Measurements from ENCODE around the gene TET1.
"Not testable (repeated sequence)": the region's sequence is repeated elsewhere in the genome, so short reads cannot be mapped to it uniquely, and the experiment has no call there.

The TET1 gene

GRCh38 chr10:68613974-68614373 is 53.8 kb downstream of the TET1 start:
- H3K9me3 Mint-ChIP-seq, H3K27ac Mint-ChIP-seq, DNase-seq, H3K27me3 Mint-ChIP-seq, H3K4me3 Mint-ChIP-seq, H3K4me1 Mint-ChIP-seq, H3K36me3 Mint-ChIP-seq, CTCF ChIA-PET: not testable (repeated sequence)

DNA sequence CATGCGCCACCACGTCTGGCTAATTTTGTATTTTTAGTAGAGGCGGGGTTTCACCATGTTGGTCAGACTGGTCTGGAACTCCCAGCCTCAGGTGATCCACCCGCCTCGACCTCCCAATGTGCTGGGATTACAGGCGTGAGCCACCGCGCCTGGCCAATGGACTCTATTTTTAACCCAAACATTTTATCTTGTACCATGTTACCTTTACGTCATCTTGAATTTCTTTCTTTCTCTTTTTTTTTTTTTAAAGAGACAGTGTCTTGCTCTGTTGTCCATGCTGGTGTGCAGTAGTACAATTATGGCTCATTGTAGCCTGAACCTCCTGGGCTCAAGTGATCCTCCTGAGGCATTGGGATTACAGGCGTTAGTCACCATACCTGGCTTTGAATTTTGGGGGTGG is 57.6 kb downstream of the TET1 start:
- DNase-seq, H3K27me3 Mint-ChIP-seq, H3K4me3 Mint-ChIP-seq, H3K9me3 Mint-ChIP-seq, H3K4me1 Mint-ChIP-seq, H3K36me3 Mint-ChIP-seq, CTCF ChIA-PET, H3K27ac Mint-ChIP-seq: not testable (repeated sequence)

DNA sequence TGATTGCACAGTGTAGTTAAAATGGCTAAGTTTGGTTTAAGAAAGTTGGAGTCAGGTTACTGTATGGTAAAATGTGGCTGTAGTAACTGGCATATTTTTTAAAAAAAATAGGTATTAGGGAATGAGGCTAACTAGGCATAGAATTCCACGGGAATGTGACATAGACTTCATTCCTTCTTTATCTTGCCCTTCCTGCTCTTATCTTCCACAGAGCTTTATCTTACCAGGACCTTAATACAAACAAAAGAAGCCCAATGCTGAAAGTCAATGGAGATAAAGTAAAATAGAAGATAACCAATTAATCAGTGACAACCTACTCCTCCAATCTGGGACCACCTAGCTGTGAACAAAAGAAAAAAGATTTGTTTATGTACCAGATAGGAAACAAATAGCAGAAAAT is 58.1 kb downstream of the TET1 start:
- no peak for DNase-seq
- Mint-ChIP-seq H3K27ac (no peak overlapping the region), H3K9me3 (no peaks in the 10 kb centered on the region), H3K4me1 (no peaks in the 10 kb centered on the region), H3K4me3 (no peak overlapping the region), H3K36me3 (no peaks in the 10 kb centered on the region), H3K27me3 (no peaks in the 10 kb centered on the region)
- CTCF ChIA-PET = no interaction called here

DNA sequence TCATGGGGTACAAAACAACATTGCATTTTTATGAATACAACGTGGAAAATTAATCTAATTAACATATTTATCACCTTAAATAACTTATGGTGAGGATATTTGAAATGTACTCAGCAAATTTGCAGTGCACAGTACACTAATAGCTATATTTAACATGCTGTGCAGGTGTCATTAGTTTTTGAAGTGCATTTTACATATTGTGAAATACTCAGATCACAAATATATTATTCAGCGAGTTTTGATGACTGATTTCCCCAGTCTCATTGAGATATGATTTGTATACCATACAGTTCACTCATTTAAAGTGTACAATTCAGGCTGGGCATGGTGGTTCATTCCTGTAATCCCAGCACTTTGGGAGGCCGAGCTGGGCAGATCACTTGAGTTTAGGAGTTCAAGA is 59.5 kb downstream of the TET1 start:
- Mint-ChIP-seq H3K27ac (no peak overlapping the region), H3K27me3 (no peaks in the 10 kb centered on the region), H3K9me3 (no peaks in the 10 kb centered on the region), H3K36me3 (no peaks in the 10 kb centered on the region), H3K4me1 (no peaks in the 10 kb centered on the region), H3K4me3 (no peak overlapping the region)
- CTCF ChIA-PET = no interaction called here
- DNase-seq = no peak

- no peak for DNase-seq
- CTCF ChIA-PET = no interaction called here
- Mint-ChIP-seq H3K27ac (peak overlapping the region; percentile 70), H3K9me3 (no peaks in the 10 kb centered on the region), H3K27me3 (no peaks in the 10 kb centered on the region), H3K36me3 (no peaks in the 10 kb centered on the region), H3K4me1 (peaks cover 26% of the 10 kb centered on the region), H3K4me3 (no peak overlapping the region)
These were observed 65.3 kb downstream of the TET1 start for GRCh38 chr10:68625316-68625921.

DNA sequence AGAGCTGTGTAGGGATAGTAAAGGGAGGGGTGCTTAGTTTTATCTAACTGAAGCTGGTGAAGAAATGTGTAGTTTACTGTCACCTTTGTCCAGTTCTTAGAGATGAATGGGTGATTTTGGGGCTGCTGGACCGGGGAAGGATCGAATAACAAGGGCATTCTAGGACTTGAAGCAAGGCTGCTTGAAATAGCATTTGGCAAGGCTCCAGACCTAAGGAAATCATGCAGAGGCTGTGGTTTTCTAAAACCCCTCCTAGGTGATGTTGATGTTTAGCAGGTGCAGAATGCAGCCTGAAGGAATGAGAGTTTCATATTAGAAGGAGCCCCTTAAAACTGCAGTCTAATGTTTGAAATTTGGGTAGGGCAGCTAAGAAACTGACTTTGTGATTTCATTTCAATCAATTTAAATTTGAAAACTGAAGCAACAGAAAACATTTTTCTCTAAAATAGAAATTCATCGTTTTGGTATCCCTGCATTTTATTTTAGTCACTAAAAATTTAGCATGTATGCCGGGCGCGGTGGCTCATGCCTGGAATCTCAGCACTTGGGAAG is 68.5 kb downstream of the TET1 start:
- no peaks in the 10 kb centered on the region for H3K9me3 Mint-ChIP-seq
- DNase-seq = no peak
- H3K4me1 Mint-ChIP-seq = peaks cover 26% of the 10 kb centered on the region
- H3K4me3 Mint-ChIP-seq = no peak overlapping the region
- no peaks in the 10 kb centered on the region for H3K27me3 Mint-ChIP-seq
- H3K27ac Mint-ChIP-seq = peak overlapping the region; percentile 1
- no peaks in the 10 kb centered on the region for H3K36me3 Mint-ChIP-seq
- CTCF ChIA-PET = no interaction called here

- H3K27ac Mint-ChIP-seq, H3K27me3 Mint-ChIP-seq, H3K4me3 Mint-ChIP-seq, CTCF ChIA-PET, DNase-seq, H3K36me3 Mint-ChIP-seq, H3K9me3 Mint-ChIP-seq: not testable (repeated sequence)
- H3K4me1 Mint-ChIP-seq = peaks cover 13% of the 10 kb centered on the region
These were observed 72.1 kb downstream of the TET1 start for GRCh38 chr10:68632271-68632560.

DNA sequence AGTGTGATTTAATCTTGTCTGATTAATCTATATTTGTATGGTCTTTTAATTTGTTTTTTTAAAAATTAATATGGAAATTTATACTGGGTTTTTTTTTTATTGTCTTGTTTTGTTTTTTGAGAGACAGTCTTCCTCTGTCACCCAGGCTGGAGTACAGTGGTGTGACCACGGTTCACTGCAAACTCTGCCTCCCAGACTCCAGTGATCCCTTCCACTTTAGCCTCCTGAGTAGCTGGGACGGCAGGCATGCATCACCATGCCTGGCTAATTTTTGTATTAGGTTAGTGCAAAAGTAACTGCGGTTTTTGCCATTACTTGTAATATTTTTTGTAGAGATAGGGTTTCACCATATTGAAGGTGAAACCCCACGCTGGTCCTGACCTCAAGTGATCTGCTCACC is 73.1 kb downstream of the TET1 start:
- no peaks in the 10 kb centered on the region for H3K36me3 Mint-ChIP-seq
- H3K27me3 Mint-ChIP-seq = no peaks in the 10 kb centered on the region
- no peak overlapping the region for H3K4me3 Mint-ChIP-seq
- no peaks in the 10 kb centered on the region for H3K9me3 Mint-ChIP-seq
- H3K4me1 Mint-ChIP-seq = peaks cover 8% of the 10 kb centered on the region
- DNase-seq = no peak
- CTCF ChIA-PET = no interaction called here
- no peak overlapping the region for H3K27ac Mint-ChIP-seq

DNA sequence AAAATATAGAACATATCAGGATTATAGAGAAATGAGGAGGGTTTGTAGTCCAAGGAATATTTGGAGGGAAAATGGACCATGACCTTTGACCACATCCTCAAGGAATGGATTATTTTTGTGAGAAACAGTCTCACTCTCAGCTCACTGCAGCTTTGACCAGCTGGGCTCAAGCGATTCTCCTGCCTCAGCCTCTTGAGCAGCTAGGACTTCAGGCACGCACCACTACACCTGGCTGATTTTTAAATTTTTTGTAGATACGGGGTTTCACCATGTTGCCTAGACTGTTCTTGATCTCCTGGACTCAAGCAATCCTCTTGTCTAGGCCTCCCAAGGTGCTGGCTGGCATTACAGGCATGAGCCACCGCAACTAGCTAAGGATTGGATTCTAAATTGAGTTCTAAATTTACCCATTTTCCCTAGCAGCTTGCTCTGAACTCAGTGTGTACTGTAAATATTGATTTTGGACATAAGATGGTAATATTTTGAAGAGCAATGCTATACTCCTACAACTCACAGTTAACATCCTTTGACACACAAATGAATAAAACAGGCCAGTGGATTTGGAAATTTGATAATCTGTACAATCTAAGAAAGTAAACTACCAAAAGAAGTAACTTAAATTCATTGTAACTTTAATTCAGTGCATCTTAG is 73.8 kb downstream of the TET1 start:
- no peak for DNase-seq
- Mint-ChIP-seq H3K9me3 (no peaks in the 10 kb centered on the region), H3K27ac (no peak overlapping the region), H3K4me3 (no peak overlapping the region), H3K36me3 (no peaks in the 10 kb centered on the region), H3K27me3 (no peaks in the 10 kb centered on the region), H3K4me1 (peaks cover 2% of the 10 kb centered on the region)
- CTCF ChIA-PET = no interaction called here

DNA sequence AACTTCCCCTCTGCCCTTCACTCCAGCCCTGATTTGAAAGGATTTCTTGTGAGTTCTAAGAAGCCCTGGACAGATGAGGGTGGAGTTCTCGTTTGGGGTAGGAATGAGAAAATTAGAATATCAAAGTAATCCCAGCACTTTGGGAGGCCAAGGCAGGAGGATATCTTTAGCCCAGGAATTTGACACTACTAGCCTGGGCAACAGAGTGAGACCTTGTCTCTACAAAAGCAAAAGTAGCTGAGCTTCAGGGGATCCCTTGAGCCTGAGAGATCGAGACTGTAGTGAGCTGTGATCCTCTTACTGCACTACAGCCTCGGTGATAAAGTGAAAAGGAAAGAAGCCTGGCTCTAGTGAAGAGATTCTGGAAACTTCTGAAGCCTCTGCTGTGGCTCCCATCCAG is 76.2 kb downstream of the TET1 start:
- Mint-ChIP-seq H3K36me3 (no peaks in the 10 kb centered on the region), H3K27me3 (no peaks in the 10 kb centered on the region), H3K27ac (no peak overlapping the region), H3K4me3 (no peak overlapping the region), H3K9me3 (no peaks in the 10 kb centered on the region), H3K4me1 (no peaks in the 10 kb centered on the region)
- DNase-seq = no peak
- CTCF ChIA-PET = no interaction called here

- H3K9me3 Mint-ChIP-seq, CTCF ChIA-PET, H3K27ac Mint-ChIP-seq: not testable (repeated sequence)
These were observed 83.4 kb downstream of the TET1 start for GRCh38 chr10:68643550-68643949.

GRCh38 chr10:68647672-68648341 is 87.7 kb downstream of the TET1 start:
- CTCF ChIA-PET = interaction anchor here (1.0 kb wide), 1 partner anchor 97 kb away, joined by 3 read pairs; no protein-coding TSS in a partner anchor
- DNase-seq = no peak
- Mint-ChIP-seq H3K4me3 (no peak overlapping the region), H3K4me1 (no peaks in the 10 kb centered on the region), H3K27ac (no peak overlapping the region), H3K36me3 (peaks cover 11% of the 10 kb centered on the region), H3K9me3 (no peaks in the 10 kb centered on the region), H3K27me3 (no peaks in the 10 kb centered on the region)

More at GRCh38 chr10:68643550-68643949, 83.4 kb downstream of the TET1 start:
- not testable (repeated sequence) for H3K4me3 Mint-ChIP-seq, H3K4me1 Mint-ChIP-seq, H3K27me3 Mint-ChIP-seq, H3K36me3 Mint-ChIP-seq, DNase-seq

DNA sequence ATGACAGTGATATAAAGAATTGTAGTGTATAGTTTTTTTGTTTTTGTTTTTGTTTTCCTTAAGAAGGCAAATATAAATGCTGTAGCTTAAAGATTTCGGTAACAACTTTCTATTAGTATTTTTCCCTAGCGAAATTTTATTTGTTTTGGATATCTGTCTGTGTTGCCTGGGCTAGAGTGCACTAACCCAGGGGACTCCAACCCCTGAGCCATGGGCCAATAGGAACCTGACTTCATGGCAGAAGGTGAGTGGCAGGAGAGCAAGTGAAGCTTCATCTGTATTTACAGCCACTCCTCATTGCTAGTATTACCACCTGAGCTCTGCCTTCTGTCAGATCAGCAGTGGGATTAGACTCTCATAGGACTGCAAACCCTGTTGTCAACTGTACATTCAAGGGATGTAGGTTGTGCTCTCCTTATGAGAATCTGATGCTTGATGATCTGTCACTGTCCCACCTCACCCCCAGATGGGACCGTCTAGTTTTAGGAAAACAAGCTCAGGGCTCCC is 95.5 kb downstream of the TET1 start:
- CTCF ChIA-PET = no interaction called here
- no peaks in the 10 kb centered on the region for H3K4me1 Mint-ChIP-seq
- no peaks in the 10 kb centered on the region for H3K9me3 Mint-ChIP-seq
- no peak for DNase-seq
- no peak overlapping the region for H3K27ac Mint-ChIP-seq
- no peak overlapping the region for H3K4me3 Mint-ChIP-seq
- H3K27me3 Mint-ChIP-seq = no peaks in the 10 kb centered on the region
- H3K36me3 Mint-ChIP-seq = peaks cover 1% of the 10 kb centered on the region

DNA sequence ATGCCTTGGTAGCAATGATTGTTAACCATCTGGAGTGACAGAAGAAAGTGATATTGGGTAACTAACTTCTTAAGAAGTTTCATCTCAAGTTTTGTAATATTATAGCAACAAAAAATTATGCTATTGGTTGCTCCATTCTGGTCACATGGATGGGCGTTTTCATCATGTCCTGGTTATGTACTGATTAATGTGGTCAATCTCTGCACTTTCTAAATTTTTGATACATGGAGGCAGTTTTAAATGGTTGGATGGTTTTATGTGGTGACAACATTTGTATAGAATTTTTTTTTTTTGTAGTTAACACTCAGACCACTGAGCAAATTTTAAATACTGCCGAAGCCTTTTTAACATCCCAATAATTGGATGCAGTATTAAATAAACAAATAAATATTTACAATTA is 105.7 kb downstream of the TET1 start:
- no peaks in the 10 kb centered on the region for H3K4me1 Mint-ChIP-seq
- H3K9me3 Mint-ChIP-seq = no peaks in the 10 kb centered on the region
- no peak overlapping the region for H3K4me3 Mint-ChIP-seq
- no peak overlapping the region for H3K27ac Mint-ChIP-seq
- H3K36me3 Mint-ChIP-seq = peaks cover 4% of the 10 kb centered on the region
- CTCF ChIA-PET = no interaction called here
- no peak for DNase-seq
- no peaks in the 10 kb centered on the region for H3K27me3 Mint-ChIP-seq

GRCh38 chr10:68666280-68666760 is 106.2 kb downstream of the TET1 start:
- Mint-ChIP-seq H3K4me1 (no peaks in the 10 kb centered on the region), H3K27me3 (no peaks in the 10 kb centered on the region), H3K9me3 (no peaks in the 10 kb centered on the region), H3K27ac (no peak overlapping the region), H3K36me3 (peaks cover 4% of the 10 kb centered on the region), H3K4me3 (no peak overlapping the region)
- no peak for DNase-seq
- CTCF ChIA-PET = no interaction called here

All from activated naive CD4-positive, alpha-beta T cell treated with anti-CD3 and anti-CD28 coated beads, Interleukin-2, amount 10 ng/mL, durations not matched to agents 7 days and 5 days (primary cell).